Natural killer cell (primary cell): ENCODE results near the gene TPTE. TPM values are rescaled to one million over a fixed set of nuclear protein-coding genes. Genes with fewer than 3 reads are reported as not detected.
"Not testable (repeated sequence)": the region's sequence is repeated elsewhere in the genome, so short reads cannot be mapped to it uniquely, and the experiment has no call there.

Experiments
- ATAC-seq, 3 donors: fragments of 150-1000 bp in 2 of 3; fragments of 200-7000 bp in 1 of 3; cut with Tn5 transposase; 1 replicate in 1 of 3; 2 replicates in 2 of 3; pipeline ENCODE4 v1.10.0; 2021; ENCODE audit warnings: mild to moderate bottlenecking in 2 of 3, moderate library complexity in 2 of 3
- DNase-seq, 2 donors: peaks; one replicate each; pipeline versions ENCODE4 v3.0.0 to v3.0.0-alpha.2; 2013 to 2021; ENCODE audit warnings: mixed read lengths in 1 of 2
- H3K27ac ChIP-seq: one replicate; pipeline ENCODE4 v1.5.1; 2013; ENCODE audit warnings: mild to moderate bottlenecking, low read length
- H3K27me3 ChIP-seq: one replicate; pipeline ENCODE4 v1.6.1; 2013; ENCODE audit warnings: low read length; ENCODE audit not compliant: control insufficient read depth, insufficient read depth
- H3K36me3 ChIP-seq: one replicate; pipeline ENCODE4 v1.6.1; 2013; ENCODE audit warnings: low read length; ENCODE audit not compliant: control insufficient read depth, insufficient read depth
- H3K4me1 ChIP-seq: one replicate; pipeline ENCODE4 v1.6.1; 2013; ENCODE audit warnings: low read length; ENCODE audit not compliant: control insufficient read depth, insufficient read depth
- H3K4me3 ChIP-seq: one replicate; pipeline ENCODE4 v1.5.1; 2013; ENCODE audit warnings: low read length
- H3K9me3 ChIP-seq: one replicate; pipeline ENCODE4 v1.6.1; 2013; ENCODE audit warnings: low read length; ENCODE audit not compliant: control insufficient read depth, insufficient read depth
- H3K27ac Mint-ChIP-seq, 2 donors: one replicate each; pipeline ENCODE4 v1.8.0; 2022; ENCODE audit warnings: mild to moderate bottlenecking in 2 of 2, mixed read lengths in 2 of 2, moderate library complexity in 1 of 2
- H3K27me3 Mint-ChIP-seq, 2 donors: one replicate each; pipeline ENCODE4 v1.8.0; 2022; ENCODE audit warnings: low read depth in 2 of 2, mixed read lengths in 2 of 2
- H3K36me3 Mint-ChIP-seq: one replicate; pipeline ENCODE4 v1.8.0; 2022; ENCODE audit warnings: mixed read lengths
- H3K4me1 Mint-ChIP-seq, 2 donors: one replicate each; pipeline ENCODE4 v1.8.0; 2022; ENCODE audit warnings: mixed read lengths in 2 of 2
- H3K4me3 Mint-ChIP-seq: one replicate; pipeline ENCODE4 v1.8.0; 2022; ENCODE audit warnings: mild to moderate bottlenecking, moderate library complexity, mixed read lengths
- H3K9me3 Mint-ChIP-seq, 2 donors: one replicate each; pipeline ENCODE4 v1.8.0; 2022; ENCODE audit warnings: mixed read lengths in 2 of 2
- CTCF ChIP-seq: fragments of 200-600 bp; IDR thresholded peaks from one replicate; pipeline ENCODE4 v1.8.0; 2022; ENCODE audit warnings: antibody characterized with exemption
- WGBS: methylation state at CpG from one replicate; pipeline ENCODE4 v1.1.7; 2013; ENCODE audit warnings: missing lambda C conversion rate; ENCODE audit not compliant: insufficient coverage; 5-methylcytosine and 5-hydroxymethylcytosine counted together
- intact Hi-C: fragments of 100-400 bp; cut with micrococcal nuclease; formaldehyde crosslinking; loops from one replicate; pipeline ENCODE4 v1.14.2; 2022
- total RNA-seq, 4 donors: library from RNA; stranded (reverse); fragments of 120-200 nt in 1 of 4; gene quantifications; one replicate each; pipeline versions ENCODE4 v1.2.3 to v1.2.4, GENCODE V29; 2013 to 2022

The TPTE gene
- total RNA-seq, 3 donors from 2014 or later (not counting 1 experiment from before 2014, with no cell fraction given), result not detected

- H3K27me3 ChIP-seq, ATAC-seq, H3K36me3 ChIP-seq, DNase-seq, intact Hi-C loops, H3K4me3 Mint-ChIP-seq, H3K27me3 Mint-ChIP-seq, H3K27ac Mint-ChIP-seq, H3K4me3 ChIP-seq, H3K4me1 ChIP-seq, H3K27ac ChIP-seq, H3K4me1 Mint-ChIP-seq: not testable (repeated sequence)
- peaks cover 22% of the 10 kb centered on the region for H3K9me3 ChIP-seq
- peaks cover 38% of the 10 kb centered on the region for H3K36me3 Mint-ChIP-seq
- peaks cover 25 to 40% of the 10 kb centered on the region in 2 donors for H3K9me3 Mint-ChIP-seq
- WGBS, result 46% methylated on average over 4 of the region's 4 CpGs
These were observed 26.5 kb downstream of the TPTE start for GRCh38 chr21:10547868-10548267.

- intact Hi-C loops, H3K36me3 ChIP-seq, ATAC-seq, H3K27me3 ChIP-seq, DNase-seq, H3K4me1 ChIP-seq, H3K4me1 Mint-ChIP-seq, H3K27ac ChIP-seq, H3K27ac Mint-ChIP-seq, H3K4me3 ChIP-seq, H3K27me3 Mint-ChIP-seq, H3K4me3 Mint-ChIP-seq: not testable (repeated sequence)
- peaks cover 25 to 40% of the 10 kb centered on the region in 2 donors for H3K9me3 Mint-ChIP-seq
- H3K9me3 ChIP-seq, result peaks cover 22% of the 10 kb centered on the region
- WGBS, result 83% methylated on average over 2 of the region's 2 CpGs
- peaks cover 38% of the 10 kb centered on the region for H3K36me3 Mint-ChIP-seq
These were observed 27.1 kb downstream of the TPTE start for GRCh38 chr21:10548331-10548954.

GRCh38 chr21:10570803-10571202 is 49.4 kb downstream of the TPTE start:
- 49% methylated on average over 2 of the region's 2 CpGs for WGBS
- not testable (repeated sequence) for ATAC-seq

GRCh38 chr21:10574531-10575310 is 53.3 kb downstream of the TPTE start:
- H3K27ac ChIP-seq, H3K27ac Mint-ChIP-seq, H3K27me3 Mint-ChIP-seq, H3K4me1 ChIP-seq, intact Hi-C loops, H3K27me3 ChIP-seq, H3K4me3 Mint-ChIP-seq, H3K4me1 Mint-ChIP-seq, H3K4me3 ChIP-seq, DNase-seq, H3K36me3 ChIP-seq: not testable (repeated sequence)
- peak in 1 of 3 donors; percentile 28 for ATAC-seq
- H3K9me3 ChIP-seq, result peaks cover 30% of the 10 kb centered on the region
- peaks cover 19% of the 10 kb centered on the region for H3K36me3 Mint-ChIP-seq
- 79% methylated on average over 16 of the region's 16 CpGs for WGBS
- peaks cover 11 to 17% of the 10 kb centered on the region in 2 donors for H3K9me3 Mint-ChIP-seq

More at GRCh38 chr21:10570803-10571202, 49.4 kb downstream of the TPTE start:
- H3K27me3 ChIP-seq, DNase-seq, H3K27me3 Mint-ChIP-seq, intact Hi-C loops, H3K4me1 ChIP-seq, H3K36me3 ChIP-seq, H3K4me3 ChIP-seq, H3K4me3 Mint-ChIP-seq, H3K27ac ChIP-seq, H3K4me1 Mint-ChIP-seq, H3K27ac Mint-ChIP-seq: not testable (repeated sequence)
- Mint-ChIP-seq H3K9me3 (peaks cover 9 to 17% of the 10 kb centered on the region in 2 donors), H3K36me3 (peaks cover 24% of the 10 kb centered on the region)
- H3K9me3 ChIP-seq, result peaks cover 24% of the 10 kb centered on the region

- ATAC-seq (peak in 1 of 3 donors; percentile 5), DNase-seq (no peak)
- Mint-ChIP-seq H3K9me3 (peaks cover 11 to 16% of the 10 kb centered on the region in 2 donors), H3K27ac (no peak overlapping the region), H3K36me3 (peaks cover 16% of the 10 kb centered on the region), H3K27me3 (no peaks in the 10 kb centered on the region), H3K4me1 (no peaks in the 10 kb centered on the region), H3K4me3 (no peak overlapping the region)
- Histone ChIP-seq H3K9me3 (peaks cover 30% of the 10 kb centered on the region), H3K4me3 (no peak overlapping the region), H3K27me3 (no peaks in the 10 kb centered on the region), H3K27ac (no peak overlapping the region), H3K36me3 (no peaks in the 10 kb centered on the region), H3K4me1 (no peaks in the 10 kb centered on the region)
- intact Hi-C loops, result no loop called here
- WGBS, result 70% methylated on average over 2 of the region's 2 CpGs
- TF ChIP-seq CTCF, result no peak
These were observed 53.9 kb downstream of the TPTE start for GRCh38 chr21:10575311-10575667.

- intact Hi-C loops, H3K27me3 Mint-ChIP-seq: not testable (repeated sequence)
These were observed 57.5 kb downstream of the TPTE start for GRCh38 chr21:10578910-10579309.

GRCh38 chr21:10589115-10589514 is 67.7 kb downstream of the TPTE start:
- H3K27ac Mint-ChIP-seq, H3K4me3 ChIP-seq, H3K36me3 ChIP-seq, DNase-seq, H3K9me3 Mint-ChIP-seq, H3K27me3 ChIP-seq, H3K4me1 Mint-ChIP-seq, intact Hi-C loops, H3K4me3 Mint-ChIP-seq, H3K4me1 ChIP-seq, ATAC-seq, H3K27ac ChIP-seq, H3K27me3 Mint-ChIP-seq: not testable (repeated sequence)
- WGBS, result no CpG with 5 or more reads among the region's 1 CpG
- H3K9me3 ChIP-seq, result peaks cover 13% of the 10 kb centered on the region
- peaks cover 13% of the 10 kb centered on the region for H3K36me3 Mint-ChIP-seq

More at GRCh38 chr21:10578910-10579309, 57.5 kb downstream of the TPTE start:
- not testable (repeated sequence) for H3K27ac ChIP-seq, H3K4me3 Mint-ChIP-seq, DNase-seq, H3K4me3 ChIP-seq, H3K27ac Mint-ChIP-seq, H3K27me3 ChIP-seq, ATAC-seq, H3K36me3 ChIP-seq, H3K4me1 ChIP-seq, H3K4me1 Mint-ChIP-seq
- Mint-ChIP-seq H3K9me3 (peaks cover 11 to 16% of the 10 kb centered on the region in 2 donors), H3K36me3 (peaks cover 16% of the 10 kb centered on the region)
- peaks cover 29% of the 10 kb centered on the region for H3K9me3 ChIP-seq
